HFFc6 (cell line): ENCODE results near the gene CFAP74. TPM values are rescaled to one million over a fixed set of nuclear protein-coding genes. Genes with fewer than 3 reads are reported as not detected.
"Not testable (repeated sequence)": the region's sequence is repeated elsewhere in the genome, so short reads cannot be mapped to it uniquely, and the experiment has no call there.

Source experiments
- DNase-seq: peaks from one replicate; pipeline ENCODE4 v3.0.0-alpha.2; 2018
- H3K27ac Mint-ChIP-seq: 2 replicates; pipeline ENCODE4 v1.8.0; 2020; ENCODE audit warnings: mild to moderate bottlenecking, mixed read lengths
- H3K27me3 Mint-ChIP-seq: 2 replicates; pipeline ENCODE4 v1.8.0; 2021; ENCODE audit warnings: mild to moderate bottlenecking, moderate library complexity, mixed read lengths; ENCODE audit not compliant: insufficient read depth
- H3K36me3 Mint-ChIP-seq: 2 replicates; pipeline ENCODE4 v1.8.0; 2021; ENCODE audit warnings: low read depth, mixed read lengths
- H3K4me1 Mint-ChIP-seq: 2 replicates; pipeline ENCODE4 v1.8.0; 2020; ENCODE audit warnings: low read depth, mixed read lengths
- H3K4me3 Mint-ChIP-seq: 2 replicates; pipeline ENCODE4 v1.8.0; 2020; ENCODE audit warnings: mild to moderate bottlenecking, moderate library complexity, mixed read lengths
- H3K9me3 Mint-ChIP-seq: 2 replicates; pipeline ENCODE4 v1.8.0; 2020; ENCODE audit warnings: mild to moderate bottlenecking, mixed read lengths
- CTCF ChIP-seq: fragments of 200-600 bp; sonication (generic); IDR thresholded peaks from 2 replicates; pipeline ENCODE4 v1.5.0; 2021; ENCODE audit warnings: antibody characterized with exemption, mild to moderate bottlenecking
- total RNA-seq, 6 experiments: library from RNA; stranded (reverse); fragmentation: NEBNext Ultra II Directional; extraction: Animal tissue kit (Norgen Biotek cat#: 25700); gene quantifications; 2 replicates in 1 of 6; 3 replicates in 5 of 6; pipeline ENCODE4 v1.2.3, GENCODE V29; 2021

CFAP74 gene
- total RNA-seq, 6 experiments from 2014 or later: not detected

- no peak for TF ChIP-seq CTCF
- no peak overlapping the region for H3K4me3 Mint-ChIP-seq
- DNase-seq: no peak
- peaks cover 23% of the 10 kb centered on the region for H3K27me3 Mint-ChIP-seq
- no peaks in the 10 kb centered on the region for H3K36me3 Mint-ChIP-seq
- H3K27ac Mint-ChIP-seq: no peak overlapping the region
- no peaks in the 10 kb centered on the region for H3K4me1 Mint-ChIP-seq
- H3K9me3 Mint-ChIP-seq: peaks cover 10% of the 10 kb centered on the region
Measured at GRCh38 chr1:1939296-1940122, 64.1 kb downstream of the CFAP74 start.

GRCh38 chr1:1938613-1939295 is 64.8 kb downstream of the CFAP74 start:
- Mint-ChIP-seq H3K36me3 (no peaks in the 10 kb centered on the region), H3K4me3 (no peak overlapping the region), H3K27me3 (peaks cover 21% of the 10 kb centered on the region), H3K9me3 (peaks cover 18% of the 10 kb centered on the region), H3K4me1 (no peaks in the 10 kb centered on the region), H3K27ac (no peak overlapping the region)
- no peak for TF ChIP-seq CTCF
- no peak for DNase-seq

GRCh38 chr1:1938276-1938573 is 65.4 kb downstream of the CFAP74 start:
- no peaks in the 10 kb centered on the region for H3K4me1 Mint-ChIP-seq
- H3K36me3 Mint-ChIP-seq: no peaks in the 10 kb centered on the region
- H3K27ac Mint-ChIP-seq: no peak overlapping the region
- H3K27me3 Mint-ChIP-seq: peaks cover 21% of the 10 kb centered on the region
- peaks cover 23% of the 10 kb centered on the region for H3K9me3 Mint-ChIP-seq
- no peak for DNase-seq
- no peak for TF ChIP-seq CTCF
- no peak overlapping the region for H3K4me3 Mint-ChIP-seq

GRCh38 chr1:1937549-1938275 is 65.9 kb downstream of the CFAP74 start:
- TF ChIP-seq CTCF: no peak
- Mint-ChIP-seq H3K36me3 (no peaks in the 10 kb centered on the region), H3K27ac (no peak overlapping the region), H3K27me3 (peaks cover 24% of the 10 kb centered on the region), H3K9me3 (peaks cover 23% of the 10 kb centered on the region), H3K4me3 (no peak overlapping the region), H3K4me1 (no peaks in the 10 kb centered on the region)
- DNase-seq: no peak

- H3K4me1 Mint-ChIP-seq: no peaks in the 10 kb centered on the region
- no peak for TF ChIP-seq CTCF
- H3K27ac Mint-ChIP-seq: no peak overlapping the region
- DNase-seq: no peak
- peaks cover 25% of the 10 kb centered on the region for H3K27me3 Mint-ChIP-seq
- peaks cover 23% of the 10 kb centered on the region for H3K9me3 Mint-ChIP-seq
- H3K36me3 Mint-ChIP-seq: no peaks in the 10 kb centered on the region
- H3K4me3 Mint-ChIP-seq: no peak overlapping the region
Measured at GRCh38 chr1:1937061-1937460, 66.5 kb downstream of the CFAP74 start.

- H3K36me3 Mint-ChIP-seq, H3K27me3 Mint-ChIP-seq, DNase-seq, H3K4me3 Mint-ChIP-seq, H3K4me1 Mint-ChIP-seq, H3K27ac Mint-ChIP-seq: not testable (repeated sequence)
- H3K9me3 Mint-ChIP-seq: peaks cover 23% of the 10 kb centered on the region
Measured at GRCh38 chr1:1934848-1935247, 68.7 kb downstream of the CFAP74 start.
